CD4-positive, alpha-beta T cell treated with Interleukin-4 for 4 hours (primary cell): ENCODE results near the gene CFAP100.

Experiments used
- DNase-seq: peaks from one replicate; pipeline ENCODE4 v3.0.0-alpha.2; 2020

The CFAP100 gene

DNA sequence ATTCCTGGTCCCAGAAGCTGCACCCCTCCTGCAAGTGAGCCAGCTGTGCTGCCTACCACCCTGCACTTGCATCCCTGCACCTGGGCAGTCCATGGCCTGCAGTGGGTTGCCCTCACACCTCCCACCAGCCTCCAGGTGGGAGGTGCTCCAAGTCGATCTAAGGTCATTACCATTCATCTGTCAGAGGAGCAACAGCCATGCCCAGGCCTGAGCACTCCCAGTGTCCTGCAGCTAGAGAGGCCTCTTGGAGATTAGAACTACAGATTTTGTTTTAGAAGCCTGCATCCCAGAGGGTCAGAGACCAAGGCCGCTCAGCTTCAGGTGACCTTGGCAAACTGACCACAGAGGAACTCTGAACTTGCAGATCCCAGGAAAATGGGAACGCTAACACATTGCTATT, 90.0 kb downstream of the CFAP100 start:
- DNase-seq, result no peak

DNA sequence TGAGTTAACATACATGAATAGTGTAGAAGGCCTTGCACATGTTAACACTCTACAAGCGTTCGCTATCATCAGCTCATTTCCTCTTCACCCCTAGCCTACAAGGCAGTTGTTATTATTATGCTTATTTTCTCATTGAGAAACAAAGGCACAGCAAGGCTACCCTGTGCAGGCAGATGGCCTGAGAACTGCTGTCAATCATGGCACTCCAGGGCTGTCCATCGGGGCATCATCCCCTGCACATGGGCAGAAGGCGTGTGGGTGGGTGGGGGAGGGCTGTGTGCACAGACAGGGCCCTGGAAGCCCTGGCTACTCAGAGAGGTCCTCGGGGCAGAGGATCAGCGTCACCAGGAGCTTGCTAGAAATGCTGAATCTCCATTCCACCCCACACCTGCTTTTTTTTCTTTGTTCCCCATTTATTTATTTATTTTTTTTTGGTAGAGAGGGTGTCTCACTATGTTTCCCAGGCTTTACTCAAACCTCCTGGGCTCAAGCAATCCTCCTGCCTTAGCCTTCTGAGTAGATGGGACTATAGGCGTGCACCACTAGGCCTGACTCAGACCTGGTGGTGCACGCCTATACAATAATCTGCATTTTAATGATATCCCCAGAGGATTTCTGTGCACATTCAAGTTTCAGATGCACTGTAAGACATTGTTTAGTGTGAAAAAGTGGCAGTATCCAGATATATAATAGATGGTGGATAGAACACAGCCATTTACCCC, 90.6 kb downstream of the CFAP100 start:
- no peak for DNase-seq

DNA sequence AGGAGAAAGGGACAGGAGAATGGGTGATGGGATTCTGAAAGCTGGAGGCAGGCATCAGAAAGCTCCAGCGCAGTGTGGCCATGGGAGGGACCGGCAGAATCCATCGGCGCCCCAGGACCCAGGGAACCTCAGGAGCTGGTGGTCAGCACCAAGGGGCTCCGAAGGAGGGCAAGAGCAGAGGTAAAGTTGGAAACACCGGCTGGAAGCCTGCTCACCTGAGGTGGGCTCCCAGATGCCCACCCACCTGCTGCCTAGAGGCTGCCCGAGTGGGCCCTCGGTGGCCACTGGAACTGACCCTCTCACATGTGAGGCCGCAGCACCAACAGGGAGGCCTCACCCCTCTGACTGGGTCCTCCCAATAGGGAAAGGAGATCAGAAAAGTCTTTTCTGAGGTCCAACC, 91.2 kb downstream of the CFAP100 start:
- DNase-seq, result no peak
